Effector memory CD4-positive, alpha-beta T cell (primary cell): Measurements from ENCODE around the gene CBX1.
"Not testable (repeated sequence)": the region's sequence is repeated elsewhere in the genome, so short reads cannot be mapped to it uniquely, and the experiment has no call there.

ENCODE experiments used
- DNase-seq, 3 donors: peaks; one replicate each; pipeline ENCODE4 v3.0.0-alpha.2; 2020
- H3K27ac ChIP-seq: 2 replicates; pipeline ENCODE4 v1.7.0; 2013; ENCODE audit warnings: mild to moderate bottlenecking, low read length, moderate library complexity; ENCODE audit not compliant: insufficient read depth, poor library complexity, severe bottlenecking
- H3K27me3 ChIP-seq: replicated peaks from 2 replicates; pipeline ENCODE4 v1.7.0; 2013; ENCODE audit warnings: mild to moderate bottlenecking, low read length; ENCODE audit not compliant: insufficient read depth, control insufficient read depth, poor library complexity, severe bottlenecking
- H3K36me3 ChIP-seq: 2 replicates; pipeline ENCODE4 v1.7.0; 2013; ENCODE audit warnings: mild to moderate bottlenecking, low read length, moderate library complexity; ENCODE audit not compliant: control insufficient read depth, insufficient read depth
- H3K4me1 ChIP-seq: 2 replicates; pipeline ENCODE4 v1.7.0; 2013; ENCODE audit warnings: low read length, mild to moderate bottlenecking; ENCODE audit not compliant: control insufficient read depth, insufficient read depth, poor library complexity, severe bottlenecking
- H3K4me3 ChIP-seq: 2 replicates; pipeline ENCODE4 v1.7.0; 2013; ENCODE audit warnings: low read length, low read depth, mild to moderate bottlenecking; ENCODE audit not compliant: insufficient read depth, poor library complexity, severe bottlenecking
- H3K9me3 ChIP-seq: 2 replicates; pipeline ENCODE4 v1.7.0; 2013; ENCODE audit warnings: mild to moderate bottlenecking, low read length, moderate library complexity; ENCODE audit not compliant: control insufficient read depth

The CBX1 gene

GRCh38 chr17:48102798-48103715, 1.8 kb upstream of the CBX1 start:
- Histone ChIP-seq H3K27me3 (no peaks in the 10 kb centered on the region), H3K36me3 (no peaks in the 10 kb centered on the region), H3K4me1 (peaks cover 5% of the 10 kb centered on the region), H3K27ac (no peak overlapping the region), H3K4me3 (no peak overlapping the region), H3K9me3 (no peaks in the 10 kb centered on the region)
- peak in 1 of 3 donors; percentile 5 for DNase-seq

GRCh38 chr17:48102043-48102750, 919 bp upstream of the CBX1 start:
- Histone ChIP-seq H3K36me3 (no peaks in the 10 kb centered on the region), H3K9me3 (no peaks in the 10 kb centered on the region), H3K4me1 (peaks cover 5% of the 10 kb centered on the region), H3K27me3 (no peaks in the 10 kb centered on the region), H3K27ac (no peak overlapping the region), H3K4me3 (no peak overlapping the region)
- no peak for DNase-seq

GRCh38 chr17:48100591-48101011, 677 bp downstream of the CBX1 start:
- no peaks in the 10 kb centered on the region for H3K9me3 ChIP-seq
- H3K36me3 ChIP-seq: no peaks in the 10 kb centered on the region
- peak overlapping the region; percentile 89 for H3K4me3 ChIP-seq
- DNase-seq: no peak
- no peaks in the 10 kb centered on the region for H3K27me3 ChIP-seq
- H3K27ac ChIP-seq: peak overlapping the region; percentile 65
- no peaks in the 10 kb centered on the region for H3K4me1 ChIP-seq

- H3K4me1 ChIP-seq: no peaks in the 10 kb centered on the region
- H3K36me3 ChIP-seq: no peaks in the 10 kb centered on the region
- H3K27ac ChIP-seq: no peak overlapping the region
- H3K4me3 ChIP-seq: peak overlapping the region; percentile 89
- no peaks in the 10 kb centered on the region for H3K27me3 ChIP-seq
- no peaks in the 10 kb centered on the region for H3K9me3 ChIP-seq
- no peak for DNase-seq
These were observed 1.1 kb downstream of the CBX1 start for GRCh38 chr17:48100160-48100559.

GRCh38 chr17:48095611-48096010, 5.7 kb downstream of the CBX1 start:
- Histone ChIP-seq H3K9me3 (no peaks in the 10 kb centered on the region), H3K4me3 (no peak overlapping the region), H3K27me3 (no peaks in the 10 kb centered on the region), H3K4me1 (no peaks in the 10 kb centered on the region), H3K36me3 (no peaks in the 10 kb centered on the region), H3K27ac (no peak overlapping the region)
- DNase-seq: no peak

- H3K4me1 ChIP-seq: no peaks in the 10 kb centered on the region
- H3K4me3 ChIP-seq: no peak overlapping the region
- no peak for DNase-seq
- H3K27me3 ChIP-seq: no peaks in the 10 kb centered on the region
- H3K9me3 ChIP-seq: no peaks in the 10 kb centered on the region
- no peaks in the 10 kb centered on the region for H3K36me3 ChIP-seq
- no peak overlapping the region for H3K27ac ChIP-seq
These were observed 7.8 kb downstream of the CBX1 start for GRCh38 chr17:48093341-48094045.

- Histone ChIP-seq H3K9me3 (no peaks in the 10 kb centered on the region), H3K4me1 (no peaks in the 10 kb centered on the region), H3K4me3 (no peak overlapping the region), H3K27me3 (no peaks in the 10 kb centered on the region), H3K27ac (no peak overlapping the region), H3K36me3 (no peaks in the 10 kb centered on the region)
- no peak for DNase-seq
These were observed 16.3 kb downstream of the CBX1 start for GRCh38 chr17:48084932-48085331.

- no peaks in the 10 kb centered on the region for H3K9me3 ChIP-seq
- H3K4me3 ChIP-seq: no peak overlapping the region
- H3K4me1 ChIP-seq: no peaks in the 10 kb centered on the region
These were observed 19.4 kb downstream of the CBX1 start for GRCh38 chr17:48081858-48082257.

GRCh38 chr17:48077152-48077551, 24.1 kb downstream of the CBX1 start:
- not testable (repeated sequence) for H3K27me3 ChIP-seq, H3K9me3 ChIP-seq, DNase-seq, H3K4me3 ChIP-seq, H3K4me1 ChIP-seq, H3K27ac ChIP-seq
- H3K36me3 ChIP-seq: peaks cover 22% of the 10 kb centered on the region

More at GRCh38 chr17:48081858-48082257, 19.4 kb downstream of the CBX1 start:
- Histone ChIP-seq H3K27ac (no peak overlapping the region), H3K27me3 (no peaks in the 10 kb centered on the region), H3K36me3 (peaks cover under 1% of the 10 kb centered on the region)
- no peak for DNase-seq
